Retinal pigment epithelial cell (primary cell): Measurements from ENCODE around the gene OR51B6.

ENCODE experiments used
- DNase-seq: peaks from one replicate; pipeline ENCODE4 v3.0.0-alpha.2; 2010; ENCODE audit warnings: low read depth
- H3K4me3 ChIP-seq: 2 replicates; pipeline ENCODE4 v1.5.1; 2011; ENCODE audit warnings: mild to moderate bottlenecking, low read length, control low read depth, moderate library complexity
- CTCF ChIP-seq: conservative IDR thresholded peaks from 2 replicates; pipeline ENCODE4 v1.5.1; 2011; ENCODE audit warnings: low read depth, low read length, control low read depth, inconsistent platforms

The OR51B6 gene

GRCh38 chr11:5390210-5390609 lies 38.9 kb downstream of the OR51B6 start:
- H3K4me3 ChIP-seq = no peak overlapping the region
- DNase-seq = no peak

GRCh38 chr11:5394091-5394490 lies 42.8 kb downstream of the OR51B6 start:
- no peak overlapping the region for H3K4me3 ChIP-seq
- TF ChIP-seq CTCF = no peak
- no peak for DNase-seq

More at GRCh38 chr11:5390210-5390609, 38.9 kb downstream of the OR51B6 start:
- TF ChIP-seq CTCF = peak; percentile 16

- TF ChIP-seq CTCF = no peak
- no peak for DNase-seq
- H3K4me3 ChIP-seq = no peak overlapping the region
These were observed 47.6 kb downstream of the OR51B6 start for GRCh38 chr11:5398936-5399335.
